NB4 (cell line): ENCODE data around the gene ZNF37A.
"Not testable (repeated sequence)": the region's sequence is repeated elsewhere in the genome, so short reads cannot be mapped to it uniquely, and the experiment has no call there.

Experiments used
- DNase-seq: peaks from one replicate; pipeline ENCODE4 v3.0.0; 2010; ENCODE audit warnings: low read depth
- H3K4me3 ChIP-seq: one replicate; pipeline ENCODE4 v1.5.1; 2011; ENCODE audit warnings: mild to moderate bottlenecking, low read depth, low read length, moderate library complexity
- MAX ChIP-seq: IDR thresholded peaks from 2 replicates; pipeline ENCODE4 v1.6.1; 2011; ENCODE audit warnings: low read depth, low read length
- MYC ChIP-seq: IDR thresholded peaks from 2 replicates; pipeline ENCODE4 v1.6.1; 2011; ENCODE audit warnings: low read depth, low read length
- POLR2A ChIP-seq: IDR thresholded peaks from 2 replicates; pipeline ENCODE4 v1.6.1; 2011; ENCODE audit warnings: mild to moderate bottlenecking; ENCODE audit not compliant: insufficient read length; ENCODE audit errors: extremely low read depth
- TF ChIP-seq, protein P1 (sequence below): IDR thresholded peaks from one replicate; pipeline ENCODE4 v1.5.1; 2012; ENCODE audit warnings: low read depth, low read length

Gene ZNF37A

DNA sequence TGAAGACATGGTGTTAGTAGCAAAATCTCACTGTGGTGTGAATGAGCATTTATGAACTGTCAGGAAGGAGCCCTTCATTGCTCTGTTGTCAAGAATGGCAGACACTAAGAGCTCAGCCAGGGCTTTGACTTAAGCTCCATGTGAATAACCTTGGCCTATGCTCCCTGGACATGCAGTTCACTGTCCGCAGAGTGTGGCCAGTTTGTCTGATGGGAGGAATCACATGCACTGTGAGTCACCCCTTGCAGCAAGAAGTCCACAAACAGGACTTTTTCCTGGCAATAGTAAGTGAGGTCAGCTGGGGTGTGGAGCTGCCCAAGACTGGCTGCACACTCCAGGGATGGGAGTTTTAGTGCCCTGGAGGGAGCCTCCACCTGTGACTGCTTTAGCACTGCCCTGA is 49.5 kb downstream of the ZNF37A start:
- TF ChIP-seq, protein P1, sequence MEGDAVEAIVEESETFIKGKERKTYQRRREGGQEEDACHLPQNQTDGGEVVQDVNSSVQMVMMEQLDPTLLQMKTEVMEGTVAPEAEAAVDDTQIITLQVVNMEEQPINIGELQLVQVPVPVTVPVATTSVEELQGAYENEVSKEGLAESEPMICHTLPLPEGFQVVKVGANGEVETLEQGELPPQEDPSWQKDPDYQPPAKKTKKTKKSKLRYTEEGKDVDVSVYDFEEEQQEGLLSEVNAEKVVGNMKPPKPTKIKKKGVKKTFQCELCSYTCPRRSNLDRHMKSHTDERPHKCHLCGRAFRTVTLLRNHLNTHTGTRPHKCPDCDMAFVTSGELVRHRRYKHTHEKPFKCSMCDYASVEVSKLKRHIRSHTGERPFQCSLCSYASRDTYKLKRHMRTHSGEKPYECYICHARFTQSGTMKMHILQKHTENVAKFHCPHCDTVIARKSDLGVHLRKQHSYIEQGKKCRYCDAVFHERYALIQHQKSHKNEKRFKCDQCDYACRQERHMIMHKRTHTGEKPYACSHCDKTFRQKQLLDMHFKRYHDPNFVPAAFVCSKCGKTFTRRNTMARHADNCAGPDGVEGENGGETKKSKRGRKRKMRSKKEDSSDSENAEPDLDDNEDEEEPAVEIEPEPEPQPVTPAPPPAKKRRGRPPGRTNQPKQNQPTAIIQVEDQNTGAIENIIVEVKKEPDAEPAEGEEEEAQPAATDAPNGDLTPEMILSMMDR = no peak
- TF ChIP-seq MAX = no peak
- no peak for TF ChIP-seq MYC
- TF ChIP-seq POLR2A = no peak
- no peak overlapping the region for H3K4me3 ChIP-seq

DNA sequence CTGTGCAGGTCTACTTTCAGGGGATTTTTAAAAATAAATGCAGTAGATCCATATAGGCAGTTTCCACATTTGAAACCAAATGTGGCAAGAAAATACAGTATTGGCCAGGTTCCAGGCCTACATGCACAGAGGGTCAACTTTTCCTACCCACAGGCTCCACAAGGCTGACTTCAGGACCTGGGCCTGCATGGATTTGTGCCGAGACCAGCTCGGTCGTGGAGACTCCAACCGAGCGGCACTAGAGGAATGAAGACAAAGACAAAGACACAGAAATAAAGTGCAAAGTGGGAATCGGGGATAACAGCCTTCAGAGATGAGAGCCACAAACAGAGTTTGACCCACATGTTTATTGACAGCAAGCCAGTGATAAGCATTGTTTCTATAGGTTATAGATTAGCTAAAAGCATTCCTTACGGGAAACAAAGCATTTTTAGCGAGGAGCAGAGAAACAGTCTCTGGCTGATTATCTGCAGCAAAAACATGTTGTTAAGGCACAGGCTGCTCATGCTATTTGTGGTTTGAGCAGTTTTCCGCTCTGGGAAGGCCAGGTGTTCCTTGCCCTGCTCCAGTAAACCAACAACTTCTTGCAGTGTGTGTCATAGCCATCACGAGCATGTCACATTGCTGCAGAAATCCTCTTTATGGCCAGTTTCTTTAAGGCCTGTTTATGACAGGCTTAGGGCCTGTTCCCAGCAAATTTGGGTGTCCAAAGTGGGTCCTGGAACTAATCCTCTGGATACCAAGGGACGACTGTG is 52.6 kb downstream of the ZNF37A start:
- no peak for DNase-seq
- no peak overlapping the region for H3K4me3 ChIP-seq
- TF ChIP-seq, protein P1 = no peak
- TF ChIP-seq MYC (no peak), MAX (no peak), POLR2A (no peak)

More for the DNA sequence above, 49.5 kb downstream of the ZNF37A start:
- DNase-seq = no peak

DNA sequence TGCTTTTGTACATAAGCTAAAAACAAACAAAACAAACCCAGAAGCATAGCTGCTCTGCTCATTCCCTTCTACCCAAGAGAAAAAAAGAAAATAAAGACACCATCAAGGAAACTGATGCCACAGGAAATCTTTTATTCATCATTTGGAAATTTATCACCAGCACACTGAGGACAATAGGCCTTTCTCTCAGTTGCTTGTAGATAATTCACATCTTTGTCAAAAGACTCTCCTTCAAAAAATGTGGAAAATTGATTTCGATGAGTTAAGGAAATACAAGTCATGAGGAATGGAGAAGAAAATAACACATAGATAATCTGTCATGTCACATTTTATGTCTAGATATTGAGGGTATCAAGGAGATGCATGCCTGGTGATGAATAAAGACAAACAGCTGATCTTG is 53.5 kb downstream of the ZNF37A start:
- no peak for TF ChIP-seq POLR2A
- TF ChIP-seq, protein P1 = no peak
- no peak for TF ChIP-seq MYC
- no peak for TF ChIP-seq MAX
- no peak for DNase-seq
- no peak overlapping the region for H3K4me3 ChIP-seq

- DNase-seq, H3K4me3 ChIP-seq: not testable (repeated sequence)
These were observed 56.8 kb downstream of the ZNF37A start for GRCh38 chr10:38150891-38151463.

GRCh38 chr10:38156416-38157269 is 62.5 kb downstream of the ZNF37A start:
- no peak for TF ChIP-seq POLR2A
- no peak for TF ChIP-seq MYC
- TF ChIP-seq, protein P1 = no peak
- TF ChIP-seq MAX = no peak
- no peak overlapping the region for H3K4me3 ChIP-seq

DNA sequence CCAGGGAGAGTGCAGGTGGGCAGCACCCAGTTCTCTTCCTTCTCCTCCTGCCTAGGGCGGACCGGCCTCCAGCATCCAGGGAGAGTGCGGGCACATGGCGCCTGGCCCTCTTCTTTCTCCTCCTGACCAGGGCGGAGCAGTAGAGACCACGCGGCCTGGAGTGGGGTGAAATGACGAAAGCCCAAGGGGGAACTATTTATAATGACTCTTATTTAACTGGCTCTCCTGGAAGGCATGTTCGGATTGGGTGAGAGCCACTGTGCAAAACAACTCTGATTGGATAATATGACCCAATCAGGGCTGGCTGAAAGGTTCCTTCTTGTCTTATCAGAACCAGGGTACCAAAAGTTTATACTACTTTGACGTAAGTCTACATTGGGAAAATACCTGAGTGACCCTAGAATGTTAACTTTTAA is 63.1 kb downstream of the ZNF37A start:
- DNase-seq = no peak
- no peak overlapping the region for H3K4me3 ChIP-seq
- TF ChIP-seq MAX (no peak), MYC (no peak), POLR2A (no peak)
- TF ChIP-seq, protein P1 = no peak

More at GRCh38 chr10:38156416-38157269, 62.5 kb downstream of the ZNF37A start:
- DNase-seq = no peak
